Central memory CD8-positive, alpha-beta T cell (primary cell): ENCODE data around the gene R3HDM2.

Source experiments
- ATAC-seq: fragments of 150-1000 bp; cut with Tn5 transposase; replicated peaks from 2 replicates; pipeline ENCODE4 v1.10.0; 2022; ENCODE audit warnings: mild to moderate bottlenecking, moderate FRiP score, moderate number of reproducible peaks; ENCODE audit not compliant: poor library complexity, severe bottlenecking; ENCODE audit errors: extremely low read depth
- DNase-seq, 2 donors: peaks; one replicate each; pipeline ENCODE4 v3.0.0; 2021; ENCODE audit warnings: low spot score in 2 of 2
- H3K27ac Mint-ChIP-seq: one replicate; pipeline ENCODE4 v1.8.0; 2022; ENCODE audit warnings: low read depth, mild to moderate bottlenecking, moderate library complexity, mixed read lengths
- H3K27me3 Mint-ChIP-seq: one replicate; pipeline ENCODE4 v1.8.0; 2022; ENCODE audit warnings: mixed read lengths
- H3K36me3 Mint-ChIP-seq: one replicate; pipeline ENCODE4 v1.8.0; 2022; ENCODE audit warnings: mild to moderate bottlenecking, moderate library complexity, mixed read lengths; ENCODE audit not compliant: insufficient read depth
- H3K4me1 Mint-ChIP-seq: one replicate; pipeline ENCODE4 v1.8.0; 2022; ENCODE audit warnings: mixed read lengths
- H3K4me3 Mint-ChIP-seq: one replicate; pipeline ENCODE4 v1.8.0; 2022; ENCODE audit warnings: mild to moderate bottlenecking, moderate library complexity, mixed read lengths
- H3K9me3 Mint-ChIP-seq: one replicate; pipeline ENCODE4 v1.8.0; 2022; ENCODE audit warnings: mixed read lengths

The R3HDM2 gene

GRCh38 chr12:57395121-57395520 is 35.7 kb downstream of the R3HDM2 start:
- peaks cover 40% of the 10 kb centered on the region for H3K36me3 Mint-ChIP-seq
- no peak overlapping the region for H3K27ac Mint-ChIP-seq
- peaks cover 11% of the 10 kb centered on the region for H3K4me1 Mint-ChIP-seq
- no peak for ATAC-seq
- no peaks in the 10 kb centered on the region for H3K9me3 Mint-ChIP-seq
- DNase-seq = no peak
- H3K4me3 Mint-ChIP-seq = no peak overlapping the region
- no peaks in the 10 kb centered on the region for H3K27me3 Mint-ChIP-seq

DNA sequence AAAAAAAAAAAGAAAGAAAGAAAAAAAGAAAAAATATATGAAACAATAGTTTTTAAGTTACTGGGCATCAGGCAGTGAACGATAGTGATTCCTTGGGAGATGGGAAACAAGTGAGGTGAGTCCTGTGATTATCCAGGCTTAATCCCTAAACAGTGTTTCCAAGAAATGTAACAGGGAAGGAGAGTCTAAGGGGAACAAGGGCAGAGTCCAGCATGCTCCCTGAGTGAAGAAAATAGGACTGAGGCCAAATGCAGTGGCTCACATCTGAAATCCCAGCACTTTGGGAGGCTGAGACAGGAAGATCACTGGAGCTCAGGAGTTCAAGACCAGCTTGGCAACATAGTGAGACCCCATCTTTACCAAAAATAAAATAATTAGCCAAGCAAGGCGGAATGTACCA is 40.7 kb downstream of the R3HDM2 start:
- peaks cover 42% of the 10 kb centered on the region for H3K36me3 Mint-ChIP-seq
- H3K27me3 Mint-ChIP-seq = no peaks in the 10 kb centered on the region
- no peak for ATAC-seq
- no peak overlapping the region for H3K4me3 Mint-ChIP-seq
- no peak for DNase-seq
- no peaks in the 10 kb centered on the region for H3K9me3 Mint-ChIP-seq
- peak overlapping the region; percentile 80 for H3K27ac Mint-ChIP-seq
- H3K4me1 Mint-ChIP-seq = peaks cover 22% of the 10 kb centered on the region

DNA sequence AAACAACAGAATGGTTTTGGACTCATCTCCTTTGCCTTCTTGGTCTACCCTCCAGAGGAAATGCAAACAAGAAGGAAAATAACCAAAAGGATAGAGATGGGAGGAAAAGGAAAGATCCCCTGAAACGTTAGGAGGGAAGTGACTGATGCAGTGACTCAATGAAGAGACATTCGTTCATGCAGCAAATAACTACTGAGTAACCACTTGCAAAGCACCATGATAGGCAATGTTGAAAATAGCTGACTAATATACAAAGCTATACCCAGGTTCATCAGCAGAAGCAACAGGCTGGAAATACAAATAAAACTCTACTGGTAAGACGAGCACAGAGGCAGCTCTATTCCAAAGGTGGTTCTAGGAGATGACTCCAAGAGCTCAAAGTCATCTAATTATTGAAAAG is 41.8 kb downstream of the R3HDM2 start:
- H3K4me3 Mint-ChIP-seq = no peak overlapping the region

GRCh38 chr12:57388425-57388824 is 42.4 kb downstream of the R3HDM2 start:
- no peak overlapping the region for H3K4me3 Mint-ChIP-seq
- no peaks in the 10 kb centered on the region for H3K9me3 Mint-ChIP-seq
- peaks cover 22% of the 10 kb centered on the region for H3K4me1 Mint-ChIP-seq
- no peaks in the 10 kb centered on the region for H3K27me3 Mint-ChIP-seq
- no peak overlapping the region for H3K27ac Mint-ChIP-seq
- ATAC-seq (no peak), DNase-seq (no peak)
- peaks cover 33% of the 10 kb centered on the region for H3K36me3 Mint-ChIP-seq

More for the DNA sequence above, 41.8 kb downstream of the R3HDM2 start:
- H3K27ac Mint-ChIP-seq = no peak overlapping the region
- no peaks in the 10 kb centered on the region for H3K27me3 Mint-ChIP-seq
- H3K36me3 Mint-ChIP-seq = peaks cover 37% of the 10 kb centered on the region
- H3K9me3 Mint-ChIP-seq = no peaks in the 10 kb centered on the region
- no peak for DNase-seq
- no peak for ATAC-seq
- peaks cover 22% of the 10 kb centered on the region for H3K4me1 Mint-ChIP-seq

- DNase-seq (no peak), ATAC-seq (no peak)
- Mint-ChIP-seq H3K4me1 (peaks cover 22% of the 10 kb centered on the region), H3K36me3 (peaks cover 24% of the 10 kb centered on the region), H3K27me3 (no peaks in the 10 kb centered on the region), H3K9me3 (no peaks in the 10 kb centered on the region), H3K4me3 (no peak overlapping the region), H3K27ac (no peak overlapping the region)
Observed at GRCh38 chr12:57386187-57386720, 44.6 kb downstream of the R3HDM2 start.

- Mint-ChIP-seq H3K4me3 (no peak overlapping the region), H3K4me1 (peaks cover 25% of the 10 kb centered on the region), H3K27ac (no peak overlapping the region)
Observed at GRCh38 chr12:57385586-57385985, 45.3 kb downstream of the R3HDM2 start.

DNA sequence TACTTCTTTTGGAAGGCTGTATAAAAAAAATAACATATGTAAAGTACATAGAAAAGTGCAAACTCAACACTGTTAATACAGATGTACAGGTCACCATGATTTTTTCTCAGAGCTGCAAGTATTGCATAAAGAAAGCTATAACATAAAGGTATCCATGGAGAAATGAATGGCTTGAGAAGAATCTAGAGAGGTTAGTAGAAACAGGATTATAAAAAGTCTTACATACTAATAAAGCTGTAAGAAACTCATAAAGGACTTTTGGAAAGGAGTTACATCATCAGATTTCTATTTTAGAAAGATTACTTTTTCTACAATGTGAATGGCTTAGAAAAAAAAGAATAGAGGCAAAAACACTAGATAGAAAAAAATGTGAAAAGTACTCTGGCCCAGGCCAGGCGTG is 46.4 kb downstream of the R3HDM2 start:
- Mint-ChIP-seq H3K27ac (peak overlapping the region; percentile 35), H3K36me3 (peaks cover 17% of the 10 kb centered on the region), H3K9me3 (no peaks in the 10 kb centered on the region), H3K4me1 (peaks cover 27% of the 10 kb centered on the region), H3K4me3 (no peak overlapping the region), H3K27me3 (no peaks in the 10 kb centered on the region)
- DNase-seq (no peak), ATAC-seq (no peak)

More at GRCh38 chr12:57385586-57385985, 45.3 kb downstream of the R3HDM2 start:
- H3K36me3 Mint-ChIP-seq = peaks cover 23% of the 10 kb centered on the region
- no peaks in the 10 kb centered on the region for H3K9me3 Mint-ChIP-seq
- no peak for ATAC-seq
- DNase-seq = no peak
- H3K27me3 Mint-ChIP-seq = no peaks in the 10 kb centered on the region

DNA sequence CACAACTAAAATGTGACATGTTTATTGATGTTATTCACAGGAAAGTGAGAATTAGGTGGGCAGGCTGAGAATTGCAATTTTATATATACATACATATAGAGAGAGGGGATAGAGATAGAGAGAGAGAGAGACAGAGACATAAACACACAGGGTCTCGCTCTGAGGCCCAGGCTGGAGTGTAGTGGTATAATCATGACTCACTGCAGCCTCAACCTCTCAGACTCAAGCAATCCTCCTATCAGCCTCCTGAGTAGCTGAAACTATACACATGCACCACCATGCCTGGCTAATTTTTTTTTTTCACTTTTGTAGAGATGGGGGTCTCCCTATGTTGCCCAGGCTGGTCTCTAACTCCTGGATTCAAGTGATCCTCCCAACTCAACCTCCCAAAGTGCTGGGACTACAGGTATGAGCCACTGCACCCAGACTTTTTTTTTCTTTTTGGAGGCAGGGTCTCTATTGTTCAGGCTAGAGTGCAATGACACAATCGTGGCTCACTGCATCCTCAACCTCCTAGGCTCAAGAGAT is 49.1 kb downstream of the R3HDM2 start:
- DNase-seq (no peak), ATAC-seq (no peak)
- Mint-ChIP-seq H3K27me3 (no peaks in the 10 kb centered on the region), H3K36me3 (peaks cover 11% of the 10 kb centered on the region), H3K9me3 (no peaks in the 10 kb centered on the region), H3K27ac (peak overlapping the region; percentile 86), H3K4me3 (no peak overlapping the region), H3K4me1 (peaks cover 24% of the 10 kb centered on the region)

- Mint-ChIP-seq H3K36me3 (peaks cover 8% of the 10 kb centered on the region), H3K4me1 (peaks cover 24% of the 10 kb centered on the region), H3K27ac (no peak overlapping the region), H3K27me3 (no peaks in the 10 kb centered on the region), H3K9me3 (no peaks in the 10 kb centered on the region), H3K4me3 (no peak overlapping the region)
- DNase-seq (no peak), ATAC-seq (no peak)
Observed at GRCh38 chr12:57380300-57380699, 50.5 kb downstream of the R3HDM2 start.

DNA sequence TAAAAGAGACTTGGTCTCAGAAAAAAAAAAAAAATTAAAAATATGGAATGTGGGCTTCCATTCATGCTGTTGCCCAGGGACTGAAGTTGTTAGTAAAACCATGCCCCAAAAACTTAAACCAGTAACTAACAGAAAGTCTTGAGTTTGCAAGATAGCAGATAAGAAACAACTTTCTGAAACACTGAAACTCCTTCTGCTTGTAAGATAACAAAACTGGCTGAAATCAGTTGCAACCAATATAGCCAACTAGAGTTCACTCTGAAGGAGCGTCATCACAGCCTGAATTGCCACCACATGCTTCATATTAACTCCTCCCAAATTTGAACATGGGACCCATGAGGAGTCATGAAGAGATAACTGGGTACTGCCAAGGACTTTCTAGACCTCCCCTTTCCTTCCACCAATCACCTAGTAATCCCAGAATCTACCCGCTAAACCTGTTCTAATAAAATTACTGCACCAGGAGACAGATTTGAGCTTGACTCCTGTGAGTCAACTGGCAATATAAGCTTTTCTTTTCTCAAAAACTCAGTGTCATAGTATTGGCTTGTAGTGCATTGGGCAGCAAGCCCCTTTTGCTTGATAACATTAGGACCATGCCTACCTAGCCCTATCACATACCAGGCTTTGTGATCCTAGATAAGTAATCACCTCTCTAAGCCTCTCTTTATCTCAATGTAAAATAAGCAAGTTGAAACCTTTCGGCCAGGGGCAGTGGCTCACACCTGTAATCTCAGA is 53.6 kb downstream of the R3HDM2 start:
- H3K9me3 Mint-ChIP-seq = no peaks in the 10 kb centered on the region
- H3K27me3 Mint-ChIP-seq = no peaks in the 10 kb centered on the region
- no peak overlapping the region for H3K27ac Mint-ChIP-seq
- no peak for ATAC-seq
- peaks cover 24% of the 10 kb centered on the region for H3K4me1 Mint-ChIP-seq
- no peak overlapping the region for H3K4me3 Mint-ChIP-seq
- H3K36me3 Mint-ChIP-seq = peaks cover 8% of the 10 kb centered on the region
- no peak for DNase-seq

- H3K27ac Mint-ChIP-seq = no peak overlapping the region
- no peaks in the 10 kb centered on the region for H3K9me3 Mint-ChIP-seq
- H3K4me3 Mint-ChIP-seq = no peak overlapping the region
- peaks cover 8% of the 10 kb centered on the region for H3K36me3 Mint-ChIP-seq
- ATAC-seq (no peak), DNase-seq (no peak)
- H3K27me3 Mint-ChIP-seq = no peaks in the 10 kb centered on the region
- H3K4me1 Mint-ChIP-seq = peaks cover 7% of the 10 kb centered on the region
Observed at GRCh38 chr12:57372233-57372632, 58.6 kb downstream of the R3HDM2 start.

GRCh38 chr12:57370696-57371095 is 60.1 kb downstream of the R3HDM2 start:
- Mint-ChIP-seq H3K36me3 (peaks cover 6% of the 10 kb centered on the region), H3K4me1 (peaks cover 12% of the 10 kb centered on the region), H3K27ac (no peak overlapping the region), H3K27me3 (no peaks in the 10 kb centered on the region), H3K9me3 (no peaks in the 10 kb centered on the region), H3K4me3 (no peak overlapping the region)
- ATAC-seq (no peak), DNase-seq (no peak)

DNA sequence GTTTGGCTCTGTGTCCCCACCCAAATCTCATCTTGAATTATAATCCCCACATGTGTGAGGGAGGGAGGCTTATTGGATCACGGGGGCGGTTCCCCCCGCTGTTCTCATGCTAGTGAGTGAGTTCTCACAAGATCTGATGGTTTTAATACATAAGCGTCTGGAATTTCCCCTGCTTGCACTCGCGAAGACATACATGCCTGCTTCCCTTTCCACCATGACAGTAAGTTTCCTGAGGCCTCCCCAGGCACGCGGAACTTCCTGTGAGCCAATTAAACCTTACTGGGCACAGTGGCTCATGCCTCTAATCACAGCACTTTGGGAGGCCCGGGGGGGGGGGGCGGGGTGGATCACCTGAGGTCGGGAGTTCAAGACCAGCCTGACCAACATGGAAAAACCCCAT is 60.8 kb downstream of the R3HDM2 start:
- DNase-seq = no peak
- H3K27ac Mint-ChIP-seq = no peak overlapping the region
- peaks cover 6% of the 10 kb centered on the region for H3K36me3 Mint-ChIP-seq
- no peak for ATAC-seq
- H3K27me3 Mint-ChIP-seq = no peaks in the 10 kb centered on the region
- H3K9me3 Mint-ChIP-seq = no peaks in the 10 kb centered on the region
- peaks cover 12% of the 10 kb centered on the region for H3K4me1 Mint-ChIP-seq
- no peak overlapping the region for H3K4me3 Mint-ChIP-seq
